Stimulated activated naive CD8-positive, alpha-beta T cell treated with anti-CD3 and anti-CD28 coated beads, Interleukin-15, amount 100 ng/mL, for 72 hours (primary cell): ENCODE measurements around the gene C16orf90.
"Not testable (repeated sequence)": the region's sequence is repeated elsewhere in the genome, so short reads cannot be mapped to it uniquely, and the experiment has no call there.

Experiments
- ATAC-seq: fragments of 150-1000 bp; cut with Tn5 transposase; 2 replicates; pipeline ENCODE4 v1.10.0; 2021; ENCODE audit warnings: mild to moderate bottlenecking, moderate library complexity
- DNase-seq, 2 donors: peaks; one replicate each; pipeline ENCODE4 v3.0.0; 2021 to 2022
- H3K27ac Mint-ChIP-seq, 2 donors: one replicate each; pipeline ENCODE4 v1.8.0; 2022; ENCODE audit warnings: mild to moderate bottlenecking in 2 of 2, mixed read lengths in 2 of 2, moderate library complexity in 2 of 2
- H3K27me3 Mint-ChIP-seq: one replicate; pipeline ENCODE4 v1.8.0; 2022; ENCODE audit warnings: mixed read lengths
- H3K4me1 Mint-ChIP-seq: one replicate; pipeline ENCODE4 v1.8.0; 2022; ENCODE audit warnings: mild to moderate bottlenecking, mixed read lengths
- H3K4me3 Mint-ChIP-seq, 2 donors: one replicate each; pipeline ENCODE4 v1.8.0; 2022; ENCODE audit warnings: mild to moderate bottlenecking in 2 of 2, mixed read lengths in 2 of 2, moderate library complexity in 1 of 2
- H3K9me3 Mint-ChIP-seq, 2 donors: one replicate each; pipeline ENCODE4 v1.8.0; 2022; ENCODE audit warnings: mixed read lengths in 2 of 2

C16orf90 gene

DNA sequence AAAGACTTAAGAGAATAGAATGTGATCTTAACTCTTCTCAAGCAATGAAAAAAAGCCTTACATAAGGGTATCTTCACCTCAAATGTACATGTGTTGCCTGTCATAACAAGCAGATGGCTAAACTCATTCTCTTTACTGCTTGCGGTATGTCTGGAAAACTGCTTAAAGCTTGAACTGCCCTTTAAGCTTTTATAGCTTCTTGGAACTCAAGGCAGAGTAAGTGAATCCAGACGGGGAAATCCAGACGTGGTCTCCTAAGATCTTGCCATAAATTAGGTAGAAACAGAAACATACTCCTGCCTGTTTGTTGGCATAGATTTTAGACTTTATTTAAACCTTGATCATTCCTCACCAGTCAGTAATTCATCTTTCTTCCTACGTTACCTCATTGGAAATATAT, 25.1 kb upstream of the C16orf90 start:
- Mint-ChIP-seq H3K9me3 (no peaks in the 10 kb centered on the region), H3K4me3 (no peak overlapping the region), H3K27me3 (no peaks in the 10 kb centered on the region), H3K4me1 (peaks cover 6% of the 10 kb centered on the region), H3K27ac (no peak overlapping the region)
- DNase-seq (no peak), ATAC-seq (no peak)

DNA sequence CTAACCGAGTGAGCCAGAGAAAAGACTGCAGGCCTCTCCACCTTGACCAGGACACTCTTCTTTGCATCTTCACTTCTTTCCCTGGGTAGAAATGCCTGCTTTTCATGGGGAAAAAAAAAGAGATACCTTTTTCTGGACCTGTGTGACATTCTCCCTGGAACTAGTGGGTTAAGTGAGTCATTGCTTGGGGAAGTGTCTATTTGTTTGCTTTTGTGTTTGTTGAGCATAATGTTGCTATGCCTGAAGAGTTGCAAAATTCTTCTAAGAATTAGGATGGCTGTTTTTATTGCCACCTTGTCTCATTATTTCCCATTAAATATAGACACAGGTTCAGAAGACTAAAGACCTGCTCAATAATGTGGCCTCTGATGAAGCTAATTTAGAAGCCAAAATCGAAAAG, 24.3 kb upstream of the C16orf90 start:
- no peaks in the 10 kb centered on the region for H3K27me3 Mint-ChIP-seq
- H3K9me3 Mint-ChIP-seq: no peaks in the 10 kb centered on the region
- H3K4me3 Mint-ChIP-seq: no peak overlapping the region
- DNase-seq (no peak), ATAC-seq (no peak)
- H3K27ac Mint-ChIP-seq: no peak overlapping the region
- peaks cover 6% of the 10 kb centered on the region for H3K4me1 Mint-ChIP-seq

- H3K9me3 Mint-ChIP-seq: no peaks in the 10 kb centered on the region
- H3K4me1 Mint-ChIP-seq: peaks cover 12% of the 10 kb centered on the region
- H3K27ac Mint-ChIP-seq: no peak overlapping the region
- H3K4me3 Mint-ChIP-seq: no peak overlapping the region
- H3K27me3 Mint-ChIP-seq: no peaks in the 10 kb centered on the region
- ATAC-seq (no peak), DNase-seq (no peak)
These were observed 23.7 kb upstream of the C16orf90 start for GRCh38 chr16:3518986-3519348.

DNA sequence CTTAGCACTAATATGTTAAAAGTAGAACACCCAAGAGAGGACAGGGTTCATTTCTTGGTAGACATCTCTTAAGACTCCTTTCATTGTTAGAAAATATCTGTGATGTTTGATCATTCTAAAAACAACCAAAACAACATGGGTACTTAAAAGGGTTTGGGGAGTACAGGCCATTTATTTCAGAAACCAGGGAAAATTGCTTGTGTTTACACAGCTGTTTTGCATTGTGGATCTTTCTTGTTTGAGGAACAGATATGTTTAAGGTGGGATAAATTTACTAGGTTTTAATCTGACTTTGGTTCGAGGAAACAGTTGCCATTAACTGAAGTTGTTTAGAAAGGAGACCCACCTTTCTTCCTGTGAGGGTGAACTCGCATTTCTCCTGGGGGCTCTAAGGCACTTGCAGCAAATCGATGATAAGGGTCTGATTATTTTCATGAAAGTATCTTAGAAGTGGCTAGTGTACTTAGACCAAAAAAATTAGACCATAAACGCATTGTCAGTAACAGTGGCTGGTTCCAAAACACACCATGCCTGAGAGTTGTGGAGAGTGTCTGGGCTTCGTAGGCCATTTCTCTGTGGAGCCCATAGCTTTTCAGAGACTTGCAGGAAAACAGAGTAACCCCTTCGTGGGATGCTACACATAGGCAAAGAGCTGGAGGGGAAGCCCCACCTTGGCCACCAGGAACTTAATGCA, 23.1 kb upstream of the C16orf90 start:
- Mint-ChIP-seq H3K27me3 (no peaks in the 10 kb centered on the region), H3K4me3 (no peak overlapping the region), H3K4me1 (peaks cover 17% of the 10 kb centered on the region), H3K9me3 (no peaks in the 10 kb centered on the region), H3K27ac (no peak overlapping the region)
- DNase-seq (no peak), ATAC-seq (no peak)

DNA sequence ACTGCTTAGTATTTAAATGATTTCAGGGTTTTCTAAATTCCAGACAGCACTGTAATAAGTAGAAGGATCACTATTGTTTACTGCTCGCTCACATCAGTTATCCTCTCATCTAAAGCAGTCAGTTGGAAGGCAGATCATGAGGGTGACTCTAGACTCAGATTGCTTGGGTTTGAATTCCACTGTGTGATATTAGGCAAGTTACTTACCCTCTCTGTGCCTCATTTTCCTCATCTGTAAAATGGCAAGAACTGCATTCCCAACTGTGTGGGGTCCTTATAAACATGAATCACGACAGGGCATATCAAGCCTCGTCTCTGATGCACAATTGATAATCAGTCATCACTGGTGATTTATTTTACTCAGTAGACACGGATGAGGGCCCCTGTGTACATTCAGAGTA, 20.6 kb upstream of the C16orf90 start:
- Mint-ChIP-seq H3K9me3 (no peaks in the 10 kb centered on the region), H3K27me3 (no peaks in the 10 kb centered on the region), H3K4me1 (peaks cover 28% of the 10 kb centered on the region), H3K27ac (no peak overlapping the region), H3K4me3 (no peak overlapping the region)
- ATAC-seq (no peak), DNase-seq (no peak)

DNA sequence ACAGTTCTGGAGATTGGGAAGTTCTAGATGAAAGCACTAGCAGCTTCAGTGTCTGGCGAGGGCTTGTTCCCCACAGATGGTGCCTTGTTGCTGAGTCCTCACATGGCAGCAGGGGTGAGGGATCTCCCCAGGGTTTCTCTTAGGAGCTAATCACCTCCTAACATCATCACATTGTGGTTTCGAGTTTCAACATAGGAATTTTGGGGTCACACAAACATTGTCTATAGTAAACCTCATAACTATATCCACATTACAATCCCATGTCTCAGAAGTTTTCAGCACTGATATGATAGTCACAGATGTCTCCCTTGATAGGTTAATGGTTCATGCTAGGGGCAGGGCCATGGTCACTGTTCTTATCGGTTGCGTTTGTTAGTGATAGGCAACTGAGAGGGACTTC, 19.3 kb upstream of the C16orf90 start:
- H3K4me1 Mint-ChIP-seq: peaks cover 40% of the 10 kb centered on the region

GRCh38 chr16:3513892-3514583, 18.7 kb upstream of the C16orf90 start:
- Mint-ChIP-seq H3K4me1 (peaks cover 46% of the 10 kb centered on the region), H3K27ac (peak overlapping the region; percentile 75 to 84), H3K27me3 (no peaks in the 10 kb centered on the region), H3K4me3 (peak overlapping the region in 1 of 2 donors; percentile 3), H3K9me3 (no peaks in the 10 kb centered on the region)
- peak in 1 of 2 donors; percentile 48 for DNase-seq
- ATAC-seq: peak; percentile 85

More for the DNA sequence above, 19.3 kb upstream of the C16orf90 start:
- DNase-seq (no peak), ATAC-seq (no peak)
- H3K27ac Mint-ChIP-seq: peak overlapping the region; percentile 56 to 63
- no peaks in the 10 kb centered on the region for H3K27me3 Mint-ChIP-seq
- H3K9me3 Mint-ChIP-seq: no peaks in the 10 kb centered on the region
- no peak overlapping the region for H3K4me3 Mint-ChIP-seq

- Mint-ChIP-seq H3K27me3 (no peaks in the 10 kb centered on the region), H3K4me3 (no peak overlapping the region), H3K9me3 (no peaks in the 10 kb centered on the region), H3K4me1 (peaks cover 53% of the 10 kb centered on the region), H3K27ac (no peak overlapping the region)
- no peak for ATAC-seq
- DNase-seq: no peak
These were observed 16.2 kb upstream of the C16orf90 start for GRCh38 chr16:3511286-3512180.

- Mint-ChIP-seq H3K9me3 (no peaks in the 10 kb centered on the region), H3K27me3 (no peaks in the 10 kb centered on the region), H3K4me1 (peaks cover 63% of the 10 kb centered on the region), H3K27ac (peak overlapping the region; percentile 20 to 88), H3K4me3 (peak overlapping the region in 1 of 2 donors; percentile 32)
- DNase-seq: no peak
- no peak for ATAC-seq
These were observed 15.1 kb upstream of the C16orf90 start for GRCh38 chr16:3510416-3510815.

DNA sequence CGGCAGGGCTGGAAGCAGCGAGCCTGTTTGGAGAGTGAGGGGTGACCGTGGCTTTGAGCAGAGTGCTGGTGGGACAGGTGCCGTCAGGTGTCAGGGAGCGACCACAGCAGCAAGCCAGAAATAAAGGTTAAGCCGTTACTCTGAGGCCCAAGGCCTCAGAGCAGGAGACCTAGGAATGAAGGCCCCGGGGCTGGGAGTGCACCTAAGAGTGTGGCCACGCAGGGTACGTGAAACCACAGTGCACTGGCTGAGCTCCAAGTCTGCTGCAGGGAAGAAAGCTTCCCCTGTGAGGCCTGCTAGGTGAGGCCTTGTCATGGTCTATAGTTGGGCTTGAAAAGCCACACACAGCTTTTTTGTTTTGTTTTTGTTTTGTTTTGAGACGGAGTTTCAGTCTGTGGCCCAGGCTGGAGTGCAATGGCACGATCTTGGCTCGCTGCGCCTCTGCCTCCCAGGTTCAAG, 14.2 kb upstream of the C16orf90 start:
- H3K4me3 Mint-ChIP-seq: peak overlapping the region; percentile 19 to 31
- H3K4me1 Mint-ChIP-seq: peaks cover 71% of the 10 kb centered on the region

DNA sequence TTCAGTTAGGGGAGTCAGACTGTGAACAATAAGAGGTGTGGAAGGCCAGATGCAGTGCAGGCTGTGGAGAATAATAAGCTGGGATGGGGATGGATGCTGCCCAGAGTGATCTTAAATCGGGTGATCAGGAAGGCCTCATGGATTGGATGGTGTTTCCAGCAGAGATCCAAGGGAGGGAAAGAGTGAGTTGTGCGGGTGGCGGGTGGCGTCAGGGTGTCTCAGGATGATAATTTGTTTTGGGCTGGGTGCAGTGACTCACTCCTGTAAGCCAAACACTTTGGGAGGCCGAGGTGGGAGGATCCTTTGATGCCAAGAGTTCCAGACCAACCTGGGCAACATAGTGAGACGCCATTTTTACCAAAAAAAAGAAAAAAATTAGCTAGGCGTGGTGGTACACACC, 13.4 kb upstream of the C16orf90 start:
- ATAC-seq (no peak), DNase-seq (no peak)
- Mint-ChIP-seq H3K9me3 (no peaks in the 10 kb centered on the region), H3K4me3 (peak overlapping the region; percentile 31 to 33), H3K27ac (peak overlapping the region; percentile 20 to 88), H3K27me3 (no peaks in the 10 kb centered on the region), H3K4me1 (peaks cover 71% of the 10 kb centered on the region)

More for the DNA sequence above, 14.2 kb upstream of the C16orf90 start:
- Mint-ChIP-seq H3K9me3 (no peaks in the 10 kb centered on the region), H3K27ac (peak overlapping the region; percentile 20 to 88), H3K27me3 (no peaks in the 10 kb centered on the region)
- peak; percentile 97 for ATAC-seq
- peak; percentile 74 to 84 for DNase-seq

GRCh38 chr16:3503523-3503922, 8.2 kb upstream of the C16orf90 start:
- H3K4me1 Mint-ChIP-seq: peaks cover 83% of the 10 kb centered on the region
- peak overlapping the region; percentile 93 to 94 for H3K27ac Mint-ChIP-seq
- no peaks in the 10 kb centered on the region for H3K27me3 Mint-ChIP-seq
- DNase-seq (peak; percentile 42 to 71), ATAC-seq (peak; percentile 72)
- no peaks in the 10 kb centered on the region for H3K9me3 Mint-ChIP-seq
- H3K4me3 Mint-ChIP-seq: peak overlapping the region; percentile 85 to 98

DNA sequence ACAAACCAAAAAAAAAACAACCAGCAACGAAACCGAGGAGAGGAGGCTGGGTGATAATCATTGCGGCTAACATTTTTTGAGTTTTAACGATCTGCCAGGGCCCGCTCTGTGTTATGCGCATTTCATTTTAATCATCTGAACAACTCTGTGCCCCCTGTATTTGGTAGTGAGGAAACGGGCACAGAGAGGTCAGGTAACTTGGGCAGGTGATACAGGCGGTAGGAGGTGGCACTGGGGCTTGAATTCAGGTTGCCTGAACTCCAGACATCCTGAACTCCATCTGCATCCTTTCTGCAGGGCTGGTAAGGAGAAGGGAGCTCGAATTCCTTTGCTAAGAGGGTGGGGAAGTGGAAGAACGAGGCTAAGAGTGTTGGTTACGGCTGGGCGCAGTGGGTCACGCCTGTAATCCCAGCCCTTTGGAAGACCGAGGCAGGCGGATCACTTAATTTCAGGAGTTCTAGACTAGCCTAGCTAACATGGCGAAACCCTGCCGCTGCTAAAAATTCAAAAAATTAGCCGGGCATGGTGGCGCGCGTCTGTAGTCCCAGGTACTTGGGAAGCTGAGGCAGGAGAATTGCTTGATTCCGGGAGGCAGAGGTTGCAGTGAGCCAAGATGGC, 6.6 kb upstream of the C16orf90 start:
- DNase-seq (no peak), ATAC-seq (no peak)
- Mint-ChIP-seq H3K4me1 (peaks cover 77% of the 10 kb centered on the region), H3K4me3 (peak overlapping the region; percentile 98), H3K27ac (peak overlapping the region; percentile 85 to 96), H3K27me3 (no peaks in the 10 kb centered on the region), H3K9me3 (no peaks in the 10 kb centered on the region)

DNA sequence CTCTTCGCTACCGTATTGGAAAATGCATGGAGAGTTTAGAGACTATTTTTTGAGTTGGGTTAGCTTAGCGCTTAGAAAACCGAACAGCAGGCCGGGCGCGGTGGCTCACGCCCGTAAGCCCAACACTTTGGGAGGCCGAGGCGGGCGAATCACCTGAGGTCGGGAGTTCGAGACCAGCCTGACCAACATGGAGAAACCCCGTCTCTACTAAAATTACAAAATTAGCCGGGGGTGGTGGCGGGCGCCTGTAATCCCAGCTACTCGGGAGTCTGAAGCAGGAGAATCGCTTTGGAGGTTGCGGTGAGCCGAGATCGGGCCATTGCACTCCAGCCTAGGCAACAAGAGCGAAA, 6.1 kb upstream of the C16orf90 start:
- Mint-ChIP-seq H3K4me3 (peak overlapping the region; percentile 98), H3K4me1 (peaks cover 76% of the 10 kb centered on the region), H3K27ac (peak overlapping the region; percentile 74 to 96)
- ATAC-seq, H3K9me3 Mint-ChIP-seq, DNase-seq, H3K27me3 Mint-ChIP-seq: not testable (repeated sequence)

DNA sequence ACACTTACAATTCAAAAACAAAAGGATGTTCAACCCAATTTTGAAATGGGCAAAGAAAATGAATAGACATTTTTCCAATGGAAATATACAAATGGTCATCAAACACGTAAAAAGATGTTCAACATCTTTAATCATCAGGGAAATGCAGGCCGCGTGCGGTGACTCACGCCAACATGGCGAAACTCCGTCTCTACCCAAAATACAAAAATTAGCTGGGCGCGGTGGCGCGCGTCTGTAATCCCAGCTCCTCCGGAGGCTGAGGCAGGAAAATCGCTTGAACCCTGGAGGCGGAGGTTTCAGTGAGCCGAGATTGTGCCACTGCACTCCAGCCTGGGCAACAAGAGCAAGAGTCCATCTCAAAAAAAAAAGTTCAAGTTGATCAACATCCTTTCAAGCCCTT, 3.7 kb upstream of the C16orf90 start:
- DNase-seq (no peak), ATAC-seq (no peak)
- Mint-ChIP-seq H3K4me3 (no peak overlapping the region), H3K27ac (no peak overlapping the region), H3K9me3 (no peaks in the 10 kb centered on the region), H3K4me1 (peaks cover 52% of the 10 kb centered on the region), H3K27me3 (no peaks in the 10 kb centered on the region)
